Adrenal gland (tissue), 12 donors: Measurements from ENCODE around the gene PCP4. TPM values are rescaled to one million over a fixed set of nuclear protein-coding genes. Genes with fewer than 3 reads are reported as not detected.

Source experiments
- DNase-seq, 7 donors: peaks; one replicate each; pipeline ENCODE4 v3.0.0-alpha.2; 2019 to 2020
- H3K27ac ChIP-seq, 5 donors: fragments of 200-600 bp; sonication (generic) in 4 of 5; 1 replicate in 3 of 5; 2 replicates in 2 of 5; pipeline versions ENCODE4 v1.5.1 to v1.8.0; 2016 to 2020; ENCODE audit warnings: mild to moderate bottlenecking in 1 of 5
- H3K27me3 ChIP-seq: fragments of 200-600 bp; 2 replicates; pipeline ENCODE4 v1.8.0; 2021
- H3K36me3 ChIP-seq, 2 donors: fragments of 200-600 bp; replicated peaks in 1 of 2; 1 replicate in 1 of 2; 2 replicates in 1 of 2; pipeline versions ENCODE4 v1.5.1 to v1.8.0; 2018 to 2022
- H3K4me1 ChIP-seq, 2 donors: fragments of 200-600 bp; replicated peaks in 1 of 2; 1 replicate in 1 of 2; 2 replicates in 1 of 2; pipeline versions ENCODE4 v1.5.1 to v1.8.0; 2018 to 2021
- H3K4me3 ChIP-seq, 4 donors: fragments of 200-600 bp; sonication (generic) in 3 of 4; one replicate each; pipeline ENCODE4 v1.5.1; 2016 to 2018
- H3K9me3 ChIP-seq, 3 donors: fragments of 200-600 bp; sonication (generic) in 1 of 3; replicated peaks in 1 of 3; 1 replicate in 2 of 3; 2 replicates in 1 of 3; pipeline versions ENCODE4 v1.5.1 to v1.8.0; 2016 to 2021
- POLR2A ChIP-seq, 2 donors: fragments of 450-650 bp; IDR thresholded peaks; one replicate each; pipeline ENCODE4 v1.6.1; 2017; ENCODE audit warnings: antibody characterized with exemption in 2 of 2, mild to moderate bottlenecking in 2 of 2, moderate library complexity in 1 of 2
- WGBS, 4 donors: extraction: QIAGEN DNeasy Blood & Tissue Kit in 2 of 4; methylation state at CpG; one replicate each; pipeline versions ENCODE4 v1.1.5 to v1.1.7; 2013 to 2017; 5-methylcytosine and 5-hydroxymethylcytosine counted together
- intact Hi-C, 2 donors: fragments of 100-400 bp; cut with DNase I; formaldehyde crosslinking; loops; one replicate each; pipeline versions ENCODE4 v1.14.1 to v1.15.0; 2022 to 2023
- polyA plus RNA-seq, 3 donors: library from polyadenylated mRNA; stranded (reverse); fragments of 200-250 nt in 2 of 3; fragments of 350-450 nt in 1 of 3; fragmentation: Illumina TruSeq in 1 of 3; extraction: RNeasy Lipid Tissue Mini Kit (QIAGEN cat#74804) in 1 of 3; gene quantifications; one replicate each; pipeline ENCODE4 v1.2.3, GENCODE V29; 2013 to 2014
- total RNA-seq, 9 donors: library from RNA; depleted of rRNA in 4 of 9; stranded (reverse); fragments of >200 nt in 4 of 9; fragments of 120-200 nt in 1 of 9; fragmentation: NEBNext Ultra II Directional in 1 of 9; extraction: Animal tissue kit (Norgen Biotek cat#: 25700) in 1 of 9; gene quantifications; one replicate each; pipeline versions ENCODE4 v1.1.0 to v1.2.4, GENCODE V29; 2013 to 2023
- TF ChIP-seq, protein P1 (sequence below), 6 experiments: fragments of 450-650 bp in 4 of 6; fragments of 200-600 bp in 2 of 6; sonication (generic) in 1 of 6; IDR thresholded peaks; 1 replicate in 5 of 6; 2 replicates in 1 of 6; pipeline versions ENCODE4 v1.5.1 to v1.8.0; 2016 to 2021; ENCODE audit warnings: antibody characterized with exemption in 6 of 6, mild to moderate bottlenecking in 2 of 6, moderate library complexity in 1 of 6
- donor health status: healthy with polysubstance abuse.
- donor health status: Bipolar disorder and iron deficiency.
- donor health status: DM: yes; HTN: yes; CAD: no.
- donor health status: DM: no; HTN: no; CAD: no.
- donor health status: DM: no; HTN: no; CAD: no.
- donor health status: DM: yes; HTN: yes; CAD: no.

Gene PCP4
- total and polyA plus RNA-seq, 12 donors = 1.00 to 118 (median 11.4) TPM

DNA sequence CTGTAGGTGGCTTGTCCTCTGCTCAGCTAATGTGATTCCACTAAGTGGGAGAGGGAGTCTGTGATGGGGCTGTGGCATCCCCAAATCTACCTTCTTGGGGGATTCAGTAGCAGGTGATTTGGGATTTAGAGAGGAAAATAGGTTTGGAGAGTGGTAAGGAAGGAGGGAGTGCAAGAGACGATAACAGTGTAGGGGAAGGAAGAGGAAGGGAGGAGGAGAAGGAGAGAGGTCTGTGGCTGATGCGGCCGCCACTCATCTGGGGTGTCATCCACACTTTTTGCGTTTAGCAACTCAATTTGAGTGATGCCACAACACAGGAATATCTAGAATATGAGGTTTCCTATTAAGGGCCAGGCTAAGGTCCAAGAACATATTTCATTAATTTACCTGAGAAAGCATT, 23.8 kb upstream of the PCP4 start:
- 87 to 92% (median 90%) methylated on average over 4 of the region's 4 CpGs for WGBS, 4 donors

GRCh38 chr21:39843916-39844315, 23.3 kb upstream of the PCP4 start:
- Histone ChIP-seq H3K9me3 (no peaks in the 10 kb centered on the region), H3K4me3 (no peak overlapping the region), H3K4me1 (no peaks in the 10 kb centered on the region), H3K36me3 (no peaks in the 10 kb centered on the region), H3K27ac (no peak overlapping the region), H3K27me3 (no peaks in the 10 kb centered on the region)
- TF ChIP-seq, protein P1, sequence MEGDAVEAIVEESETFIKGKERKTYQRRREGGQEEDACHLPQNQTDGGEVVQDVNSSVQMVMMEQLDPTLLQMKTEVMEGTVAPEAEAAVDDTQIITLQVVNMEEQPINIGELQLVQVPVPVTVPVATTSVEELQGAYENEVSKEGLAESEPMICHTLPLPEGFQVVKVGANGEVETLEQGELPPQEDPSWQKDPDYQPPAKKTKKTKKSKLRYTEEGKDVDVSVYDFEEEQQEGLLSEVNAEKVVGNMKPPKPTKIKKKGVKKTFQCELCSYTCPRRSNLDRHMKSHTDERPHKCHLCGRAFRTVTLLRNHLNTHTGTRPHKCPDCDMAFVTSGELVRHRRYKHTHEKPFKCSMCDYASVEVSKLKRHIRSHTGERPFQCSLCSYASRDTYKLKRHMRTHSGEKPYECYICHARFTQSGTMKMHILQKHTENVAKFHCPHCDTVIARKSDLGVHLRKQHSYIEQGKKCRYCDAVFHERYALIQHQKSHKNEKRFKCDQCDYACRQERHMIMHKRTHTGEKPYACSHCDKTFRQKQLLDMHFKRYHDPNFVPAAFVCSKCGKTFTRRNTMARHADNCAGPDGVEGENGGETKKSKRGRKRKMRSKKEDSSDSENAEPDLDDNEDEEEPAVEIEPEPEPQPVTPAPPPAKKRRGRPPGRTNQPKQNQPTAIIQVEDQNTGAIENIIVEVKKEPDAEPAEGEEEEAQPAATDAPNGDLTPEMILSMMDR (IDR thresholded peaks at IDR 0.05) = no peak
- TF ChIP-seq POLR2A (IDR thresholded peaks at IDR 0.05) = no peak
- intact Hi-C loops = no loop called here
- DNase-seq = no peak
- 77 to 92% (median 85%) methylated on average over 5 of the region's 5 CpGs for whole genome bisulfite sequencing, 4 donors

More for the DNA sequence above, 23.8 kb upstream of the PCP4 start:
- intact Hi-C loops = no loop called here
- Histone ChIP-seq H3K4me1 (no peaks in the 10 kb centered on the region), H3K27me3 (no peaks in the 10 kb centered on the region), H3K36me3 (no peaks in the 10 kb centered on the region), H3K27ac (no peak overlapping the region), H3K4me3 (no peak overlapping the region), H3K9me3 (no peaks in the 10 kb centered on the region)
- DNase-seq = no peak
- no peak for TF ChIP-seq POLR2A (IDR thresholded peaks at IDR 0.05)
- TF ChIP-seq, protein P1 (IDR thresholded peaks at IDR 0.05) = no peak

DNA sequence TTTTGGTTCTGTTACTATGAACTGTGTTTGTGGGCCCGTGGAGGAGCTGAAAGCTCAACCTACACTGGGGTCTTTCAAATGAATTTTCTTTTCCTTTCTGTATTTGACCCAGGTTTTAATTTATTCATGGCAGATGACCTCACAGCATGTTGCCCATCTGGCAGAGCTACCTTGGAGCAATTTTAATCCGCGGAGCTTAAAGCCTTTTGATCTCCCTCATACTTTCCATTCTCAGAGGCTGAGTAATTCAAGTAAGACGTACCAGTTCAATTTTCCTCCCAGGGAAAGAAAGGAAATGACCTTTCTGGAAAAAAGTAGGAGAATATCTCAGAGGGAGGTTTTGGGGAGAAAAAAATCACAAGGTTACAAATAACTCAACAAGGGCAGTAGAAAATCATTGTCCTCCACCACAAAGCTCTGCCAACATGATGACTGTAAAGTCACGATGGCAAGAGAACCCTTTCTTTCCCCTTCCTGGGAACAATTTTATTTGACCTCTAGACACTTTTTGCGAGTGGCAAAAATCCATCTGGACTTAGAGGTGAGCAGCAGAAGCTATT, 21.6 kb upstream of the PCP4 start:
- Histone ChIP-seq H3K4me3 (no peak overlapping the region), H3K27ac (peak overlapping the region in 2 of 5 donors; percentile 74 to 85), H3K36me3 (no peaks in the 10 kb centered on the region), H3K9me3 (no peaks in the 10 kb centered on the region), H3K27me3 (no peaks in the 10 kb centered on the region), H3K4me1 (no peaks in the 10 kb centered on the region)
- intact Hi-C loops = no loop called here
- peak in 1 of 7 donors; percentile 41 for DNase-seq
- TF ChIP-seq, protein P1 (IDR thresholded peaks at IDR 0.05) = no peak
- TF ChIP-seq POLR2A (IDR thresholded peaks at IDR 0.05) = no peak
- WGBS, 4 donors = 44 to 49% (median 45%) methylated on average over 6 of the region's 6 CpGs

DNA sequence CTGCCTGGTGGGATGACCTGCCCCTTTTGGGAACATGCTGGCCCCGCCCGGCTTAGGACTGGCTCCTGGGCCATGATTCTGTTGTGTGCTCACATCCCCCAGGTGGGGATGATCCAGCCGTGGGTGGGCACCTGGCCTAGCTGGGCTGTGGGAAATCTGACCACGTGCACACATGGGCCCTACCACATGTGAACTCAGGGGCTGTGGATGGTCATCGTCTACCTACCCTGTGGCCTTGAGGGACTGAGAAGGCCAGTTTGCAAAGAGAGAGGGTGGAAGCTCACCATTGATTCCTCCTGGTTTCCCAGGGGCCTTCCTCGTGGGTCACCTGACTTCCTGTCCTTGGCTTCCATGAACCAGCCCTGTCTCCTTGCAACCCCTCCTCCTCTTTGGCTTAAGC, 19.4 kb upstream of the PCP4 start:
- TF ChIP-seq, protein P1 (IDR thresholded peaks at IDR 0.05) = no peak
- no peaks in the 10 kb centered on the region for H3K36me3 ChIP-seq
- no peaks in the 10 kb centered on the region for H3K9me3 ChIP-seq
- no peak overlapping the region for H3K4me3 ChIP-seq
- H3K27me3 ChIP-seq = no peaks in the 10 kb centered on the region
- H3K27ac ChIP-seq = no peak overlapping the region
- DNase-seq = no peak
- WGBS, 4 donors = 83 to 92% (median 86%) methylated on average over 3 to 6 of the region's 6 CpGs
- intact Hi-C loops = no loop called here
- H3K4me1 ChIP-seq = peaks cover 0 to 3% of the 10 kb centered on the region in 2 donors
